SW480 (cell line): ENCODE results near the gene RNF121.

Experiments used
- DNase-seq: peaks from one replicate; pipeline ENCODE4 v3.0.0-alpha.2; 2016; ENCODE audit warnings: low spot score

RNF121 gene

DNA sequence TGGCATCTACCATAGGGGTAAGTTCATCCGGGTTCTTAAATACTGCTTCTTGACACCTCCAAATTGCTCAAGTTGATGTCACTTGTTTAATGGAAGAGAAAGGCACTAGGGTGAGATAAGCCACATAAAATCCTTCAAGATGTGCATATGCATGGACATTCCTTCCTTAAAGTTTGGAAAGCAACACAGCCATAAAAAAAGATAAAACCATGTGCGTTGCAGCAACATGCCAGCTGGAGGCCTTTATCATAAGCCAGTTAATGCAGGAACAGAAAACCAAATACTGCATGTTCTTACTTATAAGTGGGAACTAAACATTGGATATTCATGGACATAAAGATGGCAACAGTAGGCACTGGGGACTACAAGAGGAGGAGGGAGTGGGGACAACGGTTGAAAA, 61.9 kb downstream of the RNF121 start:
- no peak for DNase-seq

DNA sequence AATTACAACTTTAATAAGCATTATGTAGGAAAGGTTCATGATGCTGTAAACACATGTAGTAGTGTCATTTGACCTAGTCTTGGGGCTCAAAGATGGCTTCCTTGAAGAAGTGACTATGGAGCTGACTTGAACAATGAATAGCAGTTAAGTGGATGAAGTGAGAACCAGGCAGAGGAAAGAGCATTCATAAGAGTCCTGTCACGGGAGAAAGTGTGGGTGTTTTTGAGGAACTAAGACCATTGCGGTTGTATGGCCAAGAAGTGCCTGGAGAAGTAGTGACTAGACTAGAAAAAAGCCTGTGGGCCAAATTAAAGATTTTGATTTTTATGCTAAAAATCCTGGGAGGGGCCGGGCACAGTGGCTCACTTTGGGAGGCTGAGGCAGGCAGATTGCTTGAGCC, 62.6 kb downstream of the RNF121 start:
- DNase-seq = no peak

DNA sequence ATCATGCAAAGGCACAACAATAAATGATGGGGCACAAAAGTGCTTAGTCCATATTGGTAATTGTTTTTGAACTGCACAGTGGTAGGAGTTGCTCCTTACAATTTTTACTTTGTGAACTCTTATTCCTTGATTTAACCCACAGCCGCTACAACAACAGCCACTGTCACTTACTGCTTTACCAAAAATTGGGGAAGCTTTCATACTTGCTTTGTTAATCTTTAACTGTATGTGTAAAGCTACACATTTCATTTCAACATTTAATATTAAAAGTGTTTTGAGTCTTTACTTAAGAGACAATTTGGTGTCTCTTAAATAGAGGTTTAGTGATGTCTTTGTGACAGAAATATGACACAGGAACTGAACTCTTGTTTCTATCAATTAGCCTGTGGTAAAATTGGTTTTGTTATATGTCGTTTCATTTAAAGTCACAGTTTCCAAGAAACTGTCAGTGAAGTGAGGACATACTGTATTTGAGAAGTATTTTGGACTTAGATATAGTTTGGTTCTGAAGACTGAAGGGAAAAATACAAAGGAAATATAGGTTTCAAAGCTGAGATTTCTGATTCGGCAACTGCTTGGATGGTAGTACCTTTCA, 63.4 kb downstream of the RNF121 start:
- DNase-seq = no peak

DNA sequence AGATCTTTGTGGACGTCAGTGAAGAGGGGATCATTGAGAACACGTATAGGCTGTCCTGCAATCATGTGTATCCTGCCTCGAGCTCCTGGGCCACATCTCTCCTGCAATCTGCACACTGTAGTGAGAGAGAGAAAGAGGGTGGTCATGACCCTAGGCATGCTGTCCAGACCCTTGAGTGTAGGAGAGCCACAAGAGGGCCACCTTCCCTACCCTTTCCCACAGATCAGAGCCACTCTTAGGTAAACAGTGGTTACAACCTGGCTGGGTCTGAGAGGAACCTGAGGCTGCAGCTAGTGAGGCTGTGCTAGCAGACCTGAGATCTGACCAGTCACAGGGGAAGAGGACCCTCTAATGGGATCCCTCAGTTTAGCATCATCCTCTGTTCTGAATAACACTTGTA, 65.9 kb downstream of the RNF121 start:
- no peak for DNase-seq

DNA sequence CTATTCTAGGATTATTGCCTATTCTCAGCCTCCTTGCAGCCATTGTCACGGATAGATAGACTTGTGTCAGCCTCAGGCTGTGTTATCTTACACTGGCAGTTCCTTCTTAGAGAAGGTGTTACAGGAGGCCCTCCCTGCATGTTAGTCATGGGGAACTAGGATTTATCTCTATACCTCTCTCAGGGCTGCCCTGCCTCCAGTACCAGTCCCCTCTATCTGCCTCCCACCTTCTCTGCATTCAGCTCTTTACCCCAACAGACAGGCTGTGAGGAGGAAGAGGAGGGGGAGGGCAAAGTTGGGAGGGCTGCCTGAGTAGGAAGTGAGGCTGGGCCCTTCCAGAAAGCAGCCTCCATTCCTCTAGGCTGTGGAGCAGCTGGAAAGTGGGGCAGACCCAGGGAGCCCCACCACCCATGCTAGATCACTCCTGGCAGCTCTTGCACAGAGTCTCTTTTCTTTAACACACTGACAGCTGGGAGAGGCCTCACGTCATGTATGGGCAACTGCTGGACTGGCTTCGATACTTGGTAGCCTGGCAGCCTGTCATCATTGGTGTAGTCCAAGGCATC, 67.0 kb downstream of the RNF121 start:
- no peak for DNase-seq

DNA sequence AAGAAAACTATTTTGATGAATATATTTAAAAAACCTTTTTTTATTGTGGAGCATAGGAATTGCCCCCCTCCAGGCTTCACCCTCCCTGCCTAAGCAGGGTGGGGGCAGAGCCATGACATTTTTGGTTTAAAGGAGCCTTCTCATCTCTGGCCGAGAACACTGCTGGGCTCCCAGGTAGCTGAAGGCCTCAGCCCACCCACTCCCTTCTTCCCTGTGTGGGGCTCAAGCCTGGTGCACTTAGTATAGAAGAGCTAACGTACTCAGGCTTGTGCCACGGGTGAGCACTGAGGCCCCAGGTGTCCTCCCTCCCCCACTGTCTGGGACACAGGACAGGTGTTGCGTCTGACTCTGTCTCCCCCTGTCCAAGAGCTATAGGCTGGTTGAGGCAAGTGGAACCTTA, 67.7 kb downstream of the RNF121 start:
- DNase-seq = no peak

DNA sequence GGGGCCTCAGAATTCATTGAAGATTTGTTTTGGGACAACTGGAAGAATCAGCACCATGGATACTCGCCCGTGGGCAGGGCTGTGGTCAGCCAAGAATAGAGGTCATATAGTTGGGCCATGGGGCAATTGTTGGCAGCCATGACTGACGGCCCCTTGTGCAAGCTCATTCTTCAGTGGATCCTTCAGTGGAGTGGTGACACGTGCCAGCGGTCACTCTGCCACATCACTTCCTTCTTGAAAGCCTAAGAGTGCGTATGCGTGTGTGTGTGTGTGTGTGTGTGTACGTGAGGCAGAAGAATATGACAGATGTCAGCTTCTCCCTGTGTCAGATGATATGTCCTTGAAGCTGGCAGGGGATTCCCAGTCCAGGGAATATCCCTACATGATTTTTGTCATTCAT, 68.1 kb downstream of the RNF121 start:
- no peak for DNase-seq

DNA sequence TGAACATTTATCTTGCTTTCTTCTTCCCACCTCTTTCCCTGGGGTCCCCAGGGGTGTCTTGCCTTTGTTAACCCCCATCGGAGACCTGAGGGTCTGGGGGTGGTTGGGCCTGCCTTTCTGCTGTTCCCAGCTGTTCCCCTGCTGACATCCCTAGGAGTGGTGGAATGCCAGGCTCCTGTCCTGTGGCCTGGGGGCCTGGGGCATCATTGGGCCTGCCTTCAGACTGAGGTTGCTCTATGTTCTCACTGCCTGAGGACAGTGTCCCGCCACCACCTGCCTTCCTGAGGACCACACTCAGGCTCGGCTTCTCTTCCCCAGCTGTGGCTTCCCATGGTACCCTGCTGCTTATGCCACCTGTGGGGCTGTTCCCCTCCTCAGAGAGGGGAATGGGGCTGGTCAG, 68.7 kb downstream of the RNF121 start:
- no peak for DNase-seq

DNA sequence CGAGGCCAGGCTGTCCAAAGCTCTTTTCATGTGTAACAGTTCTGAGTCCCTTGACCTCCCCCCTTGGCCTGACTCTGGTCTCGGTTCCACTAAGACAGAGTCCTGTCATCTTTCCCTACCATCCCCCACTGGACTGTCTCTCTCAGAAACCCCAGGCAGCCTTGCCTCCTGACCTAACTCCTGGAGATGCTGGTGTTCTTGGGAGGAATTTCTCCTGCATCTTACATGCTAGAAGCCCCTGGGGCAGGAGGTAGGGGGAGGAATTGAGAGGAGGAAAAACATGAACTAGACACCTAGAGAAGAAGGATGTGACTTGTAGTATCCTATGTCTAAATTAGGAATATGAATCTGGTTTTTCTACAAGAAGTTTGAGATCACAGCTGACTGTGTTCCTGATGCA, 69.2 kb downstream of the RNF121 start:
- DNase-seq = no peak

DNA sequence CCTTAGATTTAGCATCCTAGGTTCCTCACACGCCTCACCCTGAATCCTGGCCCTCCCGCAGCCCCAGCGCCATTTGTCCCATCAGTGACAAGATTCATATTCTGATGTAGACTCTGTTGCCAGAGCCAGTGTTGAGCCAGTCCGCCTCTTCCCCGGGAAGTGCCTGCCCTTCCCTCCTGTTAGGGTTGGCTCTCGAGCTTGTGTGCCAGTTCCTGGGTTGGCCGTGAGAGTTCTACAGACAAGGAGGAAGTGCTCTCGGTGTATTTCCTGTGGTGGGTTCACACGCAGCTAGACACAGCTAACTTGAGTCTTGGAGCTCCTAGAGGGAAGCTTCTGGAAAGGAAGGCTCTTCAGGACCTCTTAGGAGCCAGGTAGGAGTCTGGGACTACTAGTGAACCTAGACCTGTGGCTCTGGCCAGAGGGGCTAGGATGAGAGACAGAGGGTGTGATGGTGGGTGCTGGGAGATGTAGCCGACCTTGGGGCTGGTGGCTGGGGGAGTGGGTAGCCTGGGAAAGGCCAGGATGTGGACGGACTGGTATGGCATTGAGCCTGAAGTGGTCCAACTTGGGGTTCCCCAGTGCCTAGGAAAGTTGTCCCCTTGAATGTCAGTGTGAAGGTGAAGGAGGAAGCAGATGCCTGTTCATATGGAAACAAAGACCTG, 69.9 kb downstream of the RNF121 start, which contains the start of gene IL18BP:
Gene IL18BP (plus strand): TSS at position 261 of the 662 bp plus-strand sequence. CDS start 1,076 bp downstream, outside the sequence.
- no peak for DNase-seq

DNA sequence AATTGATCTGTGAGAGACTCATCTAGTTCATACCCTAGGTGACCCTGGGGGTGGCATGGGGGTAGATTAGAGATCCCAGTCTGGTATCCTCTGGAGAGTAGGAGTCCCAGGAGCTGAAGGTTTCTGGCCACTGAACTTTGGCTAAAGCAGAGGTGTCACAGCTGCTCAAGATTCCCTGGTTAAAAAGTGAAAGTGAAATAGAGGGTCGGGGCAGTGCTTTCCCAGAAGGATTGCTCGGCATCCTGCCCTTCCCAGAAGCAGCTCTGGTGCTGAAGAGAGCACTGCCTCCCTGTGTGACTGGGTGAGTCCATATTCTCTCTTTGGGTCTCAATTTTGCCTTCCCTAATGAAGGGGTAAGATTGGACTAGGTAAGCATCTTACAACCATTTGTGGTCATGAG, 70.5 kb downstream of the RNF121 start:
- DNase-seq = peak; percentile 13

DNA sequence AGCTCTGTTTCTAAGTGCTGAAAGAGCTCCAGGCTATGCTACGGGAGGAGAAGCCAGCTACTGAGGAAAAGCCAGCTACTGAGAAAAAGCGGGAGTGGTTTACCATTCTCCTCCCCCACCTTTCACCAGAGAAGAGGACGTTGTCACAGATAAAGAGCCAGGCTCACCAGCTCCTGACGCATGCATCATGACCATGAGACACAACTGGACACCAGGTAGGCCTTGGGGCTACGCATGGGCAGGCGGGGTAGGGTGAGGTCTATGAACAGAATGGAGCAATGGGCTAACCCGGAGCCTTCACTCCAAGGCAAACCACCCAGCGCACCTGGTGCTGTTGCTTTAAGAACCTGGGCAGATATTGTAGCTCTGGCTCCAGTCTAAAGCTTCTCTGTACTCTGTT, 71.0 kb downstream of the RNF121 start:
- no peak for DNase-seq

DNA sequence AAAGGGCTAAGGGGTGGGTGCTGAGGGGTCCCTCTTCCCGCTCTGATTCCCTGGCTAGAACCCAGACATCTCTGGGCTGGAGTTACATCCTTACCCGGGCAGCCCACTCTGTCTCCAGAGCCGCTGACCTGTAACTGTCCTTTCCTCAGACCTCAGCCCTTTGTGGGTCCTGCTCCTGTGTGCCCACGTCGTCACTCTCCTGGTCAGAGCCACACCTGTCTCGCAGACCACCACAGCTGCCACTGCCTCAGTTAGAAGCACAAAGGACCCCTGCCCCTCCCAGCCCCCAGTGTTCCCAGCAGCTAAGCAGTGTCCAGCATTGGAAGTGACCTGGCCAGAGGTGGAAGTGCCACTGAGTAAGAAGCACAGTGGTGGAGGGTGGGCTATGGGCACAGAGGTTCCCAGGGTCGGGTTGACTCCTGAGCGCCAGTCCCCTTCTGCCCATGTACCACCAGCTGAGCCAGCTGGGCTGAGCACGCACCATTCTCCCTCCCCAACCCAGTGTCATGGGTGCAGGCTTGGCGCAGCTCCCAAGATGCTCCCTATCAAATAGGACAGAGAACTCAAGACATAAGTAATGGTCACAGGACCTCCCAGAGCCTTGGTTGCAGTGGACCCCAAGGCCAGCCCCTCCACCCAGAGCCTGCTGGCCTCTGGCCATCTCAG, 71.5 kb downstream of the RNF121 start:
- no peak for DNase-seq

DNA sequence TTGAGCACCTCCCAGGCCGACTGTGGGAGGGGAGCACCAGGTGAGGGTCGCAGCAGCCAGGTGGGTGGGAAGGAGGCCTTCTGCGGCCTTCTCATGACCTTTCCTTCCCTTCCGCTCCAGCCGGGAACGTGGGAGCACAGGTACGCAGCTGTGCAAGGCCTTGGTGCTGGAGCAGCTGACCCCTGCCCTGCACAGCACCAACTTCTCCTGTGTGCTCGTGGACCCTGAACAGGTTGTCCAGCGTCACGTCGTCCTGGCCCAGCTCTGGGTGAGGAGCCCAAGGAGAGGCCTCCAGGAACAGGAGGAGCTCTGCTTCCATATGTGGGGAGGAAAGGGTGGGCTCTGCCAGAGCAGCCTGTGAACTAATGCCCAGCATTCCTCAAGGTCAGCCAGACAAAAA, 72.4 kb downstream of the RNF121 start:
- no peak for DNase-seq

DNA sequence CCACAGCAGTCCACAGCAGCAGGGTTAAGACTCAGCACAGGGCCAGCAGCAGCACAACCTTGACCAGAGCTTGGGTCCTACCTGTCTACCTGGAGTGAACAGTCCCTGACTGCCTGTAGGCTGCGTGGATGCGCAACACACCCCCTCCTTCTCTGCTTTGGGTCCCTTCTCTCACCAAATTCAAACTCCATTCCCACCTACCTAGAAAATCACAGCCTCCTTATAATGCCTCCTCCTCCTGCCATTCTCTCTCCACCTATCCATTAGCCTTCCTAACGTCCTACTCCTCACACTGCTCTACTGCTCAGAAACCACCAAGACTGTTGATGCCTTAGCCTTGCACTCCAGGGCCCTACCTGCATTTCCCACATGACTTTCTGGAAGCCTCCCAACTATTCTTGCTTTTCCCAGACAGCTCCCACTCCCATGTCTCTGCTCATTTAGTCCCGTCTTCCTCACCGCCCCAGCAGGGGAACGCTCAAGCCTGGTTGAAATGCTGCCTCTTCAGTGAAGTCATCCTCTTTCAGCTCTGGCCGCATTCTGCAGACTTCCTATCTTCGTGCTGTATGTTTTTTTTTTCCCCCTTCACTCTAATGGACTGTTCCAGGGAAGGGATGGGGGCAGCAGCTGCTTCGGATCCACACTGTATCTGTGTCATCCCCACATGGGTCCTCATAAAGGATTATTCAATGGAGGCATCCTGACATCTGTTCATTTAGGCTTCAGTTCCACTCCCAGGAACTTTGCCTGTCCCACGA, 73.2 kb downstream of the RNF121 start:
- no peak for DNase-seq

DNA sequence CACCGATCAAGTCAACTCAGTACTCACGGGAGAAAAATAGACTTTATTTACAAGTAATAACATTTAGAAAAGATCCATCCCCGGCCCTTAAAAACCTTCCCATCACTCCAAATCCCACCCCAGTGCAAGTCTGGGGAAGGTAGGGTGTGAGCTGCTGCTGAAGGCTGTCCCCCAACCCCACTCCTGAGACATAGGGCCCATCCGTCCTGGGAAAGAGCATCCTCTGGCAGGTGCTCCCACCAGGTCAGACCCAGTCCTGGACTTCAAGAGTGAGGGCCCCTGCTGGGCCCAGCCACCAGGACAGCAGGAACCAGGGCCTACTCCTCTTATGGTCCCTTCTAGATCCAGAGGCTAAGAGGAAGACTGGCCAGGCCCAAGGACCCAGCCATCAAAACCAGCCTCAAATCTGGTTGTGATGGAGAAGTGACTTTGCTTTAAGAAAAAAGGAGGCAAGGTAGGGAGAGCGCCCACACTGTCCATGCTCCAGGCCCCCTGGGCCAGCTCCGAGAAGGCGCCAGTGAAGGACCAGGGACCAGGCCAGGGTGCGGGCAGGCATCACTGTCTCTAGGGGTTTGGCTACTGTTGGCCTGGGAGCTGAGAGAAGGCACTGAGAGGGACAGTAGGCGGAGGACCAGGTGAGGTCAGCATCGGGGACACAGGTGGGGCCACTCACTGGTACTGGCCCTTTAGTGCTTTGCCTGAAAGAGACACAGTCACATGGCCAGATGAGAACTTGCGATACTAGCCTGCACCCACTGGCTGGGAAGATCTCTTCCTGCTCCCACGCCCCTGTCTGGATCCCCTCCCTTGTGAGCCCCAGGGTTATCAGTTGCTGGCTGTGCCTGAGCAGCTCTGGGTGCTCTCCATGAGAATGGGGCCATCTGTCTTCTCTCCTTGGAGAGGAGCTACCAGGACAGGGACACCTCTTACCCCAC, 74.3 kb downstream of the RNF121 start:
- DNase-seq = no peak

DNA sequence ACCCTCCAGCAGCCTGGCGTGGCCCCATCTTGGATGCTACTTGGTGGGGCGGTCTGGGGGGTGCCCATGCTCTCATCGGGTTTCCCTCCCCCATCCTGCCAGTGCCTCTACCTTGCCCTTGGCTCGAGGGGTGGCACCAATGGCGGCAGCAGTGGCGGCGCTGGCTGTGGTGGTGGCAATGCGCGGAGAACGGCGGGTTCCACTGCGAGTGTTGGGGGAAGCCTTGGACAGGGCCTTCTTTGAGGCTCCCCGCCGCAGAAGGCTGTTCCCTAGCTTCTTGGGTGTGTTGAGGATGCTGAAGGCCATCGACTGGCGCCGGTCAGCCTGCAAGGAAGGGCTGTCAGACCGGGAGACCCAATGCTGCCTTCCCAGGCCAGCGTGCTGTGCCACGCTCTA, 74.9 kb downstream of the RNF121 start:
- no peak for DNase-seq

DNA sequence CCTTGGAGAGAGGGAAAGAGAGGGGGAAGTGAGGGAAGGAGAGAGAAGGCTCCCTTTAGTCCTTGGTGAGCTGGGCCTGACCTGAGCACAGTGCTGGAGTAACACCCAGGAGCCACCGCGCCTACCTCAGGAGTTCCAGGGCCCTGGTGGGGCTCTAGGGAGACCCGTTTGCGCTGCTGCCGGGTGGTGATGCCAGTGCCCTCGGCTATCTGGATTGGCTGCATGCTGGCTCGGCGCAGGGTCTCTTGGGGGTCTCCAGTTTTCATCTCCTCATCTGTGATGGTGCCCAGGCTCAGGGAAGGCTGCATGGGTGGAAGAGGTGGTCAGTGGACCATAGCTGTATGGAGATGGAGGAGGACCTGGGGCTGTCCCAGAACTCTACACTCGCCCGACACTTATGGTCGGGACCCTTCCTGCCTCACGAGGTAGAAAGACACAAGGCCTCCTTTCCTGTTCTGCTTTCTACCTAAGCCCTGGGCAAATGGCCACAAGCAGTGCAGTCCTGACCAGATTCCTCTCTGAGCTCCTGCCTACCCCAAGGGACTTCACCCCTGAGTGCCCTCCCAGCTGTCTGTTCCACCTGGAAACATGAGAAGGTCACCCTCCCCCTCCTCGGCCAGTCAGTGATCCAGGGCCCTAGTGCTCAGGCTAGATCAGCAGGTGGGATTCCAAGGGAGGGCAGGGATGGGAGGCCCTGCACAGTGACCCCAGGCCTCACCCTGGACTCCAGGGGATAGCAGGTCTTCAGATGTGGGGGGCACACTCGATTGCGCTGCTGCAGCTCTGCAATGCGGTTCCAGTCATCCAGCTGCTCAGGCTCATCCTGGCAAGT, 75.9 kb downstream of the RNF121 start:
- no peak for DNase-seq

DNA sequence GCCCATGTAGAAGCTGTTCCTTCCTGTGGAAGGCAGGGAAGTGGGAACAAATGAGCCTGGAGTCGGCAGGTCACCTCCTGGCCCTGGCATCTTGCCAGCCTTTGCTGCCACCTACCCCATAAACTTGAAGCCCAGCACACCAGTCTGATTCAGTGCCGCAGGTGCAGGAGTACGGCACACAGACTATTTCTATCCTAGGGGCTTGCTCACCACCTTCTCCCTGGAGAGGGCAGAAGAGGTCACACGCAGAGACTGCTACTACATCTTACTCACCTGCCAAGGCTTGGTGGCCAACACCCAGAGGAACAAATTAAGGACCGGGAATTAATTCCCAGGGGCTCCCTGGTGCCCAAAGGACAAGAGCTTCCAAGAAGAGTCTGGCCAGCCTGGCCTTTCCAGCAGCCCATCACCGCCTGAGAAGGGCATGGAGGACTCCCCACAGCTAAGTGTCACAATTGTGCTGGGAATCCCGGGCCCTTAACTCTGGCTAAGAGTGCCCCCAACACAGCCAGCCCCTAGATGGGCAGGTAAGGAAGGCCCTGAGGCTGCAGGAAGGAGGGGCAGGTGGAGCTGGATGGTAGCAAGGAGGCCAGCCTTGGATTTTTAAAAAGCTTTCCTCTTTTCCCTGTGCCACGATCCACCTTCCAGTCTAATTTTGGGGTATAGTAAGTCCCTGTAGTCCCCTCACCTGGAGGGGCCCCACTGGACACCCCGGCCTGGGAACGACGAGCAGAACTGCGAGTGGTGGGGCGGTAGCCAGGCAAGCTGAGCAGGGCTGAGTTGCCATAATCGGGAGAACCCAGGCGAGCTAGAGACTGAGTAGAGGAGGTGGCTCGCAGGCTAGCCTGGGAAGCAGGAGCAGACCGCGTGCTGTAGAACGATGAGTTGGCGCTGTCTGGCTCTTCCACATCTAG, 76.8 kb downstream of the RNF121 start:
- no peak for DNase-seq
